ENCODE measurements around the gene MPO. TPM values are rescaled to one million over a fixed set of nuclear protein-coding genes. Genes with fewer than 3 reads are reported as not detected.

MPO gene
- total RNA-seq, 1 experiment from 2014 or later = not detected

DNA sequence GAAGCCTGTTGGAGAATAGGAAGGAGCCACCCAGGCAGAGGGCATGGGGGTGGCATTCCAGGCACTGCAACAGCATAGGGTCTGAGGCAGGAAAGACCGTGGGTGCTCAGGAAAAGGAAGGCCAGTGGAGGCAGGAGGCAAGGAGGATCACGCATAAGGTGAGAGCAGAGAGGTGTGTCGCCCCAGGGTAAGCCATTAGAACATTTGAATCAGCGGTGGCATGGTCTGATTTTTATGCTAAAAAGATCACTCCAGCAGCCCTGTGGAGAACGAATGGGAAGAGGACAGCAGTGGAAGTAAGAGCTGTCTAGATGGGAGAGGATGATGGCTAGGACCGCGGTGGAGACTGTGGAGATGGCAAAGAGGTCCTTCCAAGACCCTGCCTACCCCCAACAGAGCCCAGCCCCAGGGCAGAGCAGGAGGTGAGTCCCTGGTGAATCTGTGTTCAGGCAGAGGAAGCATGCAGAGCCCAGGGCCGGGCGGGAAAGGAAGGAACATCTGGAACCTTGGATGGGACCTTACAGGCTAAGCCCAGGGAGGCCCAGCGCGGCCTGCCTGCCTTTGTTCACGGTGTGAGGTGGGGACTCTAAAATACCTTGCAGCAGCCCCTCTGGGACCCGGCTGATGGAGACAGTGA lies 34.5 kb downstream of the MPO start (continued):
- TF ChIP-seq ZNF317 (CRISPR knock-in tag; IDR thresholded peaks at IDR 0.05; ENCODE audit: borderline replicate concordance, low read depth) (no peak), ESRRA (CRISPR knock-in tag; IDR thresholded peaks at IDR 0.05; ENCODE audit: borderline replicate concordance) (no peak), NR1H2 (CRISPR knock-in tag; IDR thresholded peaks at IDR 0.05) (no peak), ZNF512 (CRISPR knock-in tag; IDR thresholded peaks at IDR 0.05; ENCODE audit: borderline replicate concordance) (no peak)
- TF ChIP-seq, protein P1, sequence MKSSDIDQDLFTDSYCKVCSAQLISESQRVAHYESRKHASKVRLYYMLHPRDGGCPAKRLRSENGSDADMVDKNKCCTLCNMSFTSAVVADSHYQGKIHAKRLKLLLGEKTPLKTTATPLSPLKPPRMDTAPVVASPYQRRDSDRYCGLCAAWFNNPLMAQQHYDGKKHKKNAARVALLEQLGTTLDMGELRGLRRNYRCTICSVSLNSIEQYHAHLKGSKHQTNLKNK (CRISPR knock-in tag; IDR thresholded peaks at IDR 0.05) = no peak
- TF ChIP-seq, protein P2, sequence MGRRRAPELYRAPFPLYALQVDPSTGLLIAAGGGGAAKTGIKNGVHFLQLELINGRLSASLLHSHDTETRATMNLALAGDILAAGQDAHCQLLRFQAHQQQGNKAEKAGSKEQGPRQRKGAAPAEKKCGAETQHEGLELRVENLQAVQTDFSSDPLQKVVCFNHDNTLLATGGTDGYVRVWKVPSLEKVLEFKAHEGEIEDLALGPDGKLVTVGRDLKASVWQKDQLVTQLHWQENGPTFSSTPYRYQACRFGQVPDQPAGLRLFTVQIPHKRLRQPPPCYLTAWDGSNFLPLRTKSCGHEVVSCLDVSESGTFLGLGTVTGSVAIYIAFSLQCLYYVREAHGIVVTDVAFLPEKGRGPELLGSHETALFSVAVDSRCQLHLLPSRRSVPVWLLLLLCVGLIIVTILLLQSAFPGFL (CRISPR knock-in tag; IDR thresholded peaks at IDR 0.05; ENCODE audit: borderline replicate concordance) = no peak

- H3K9me3 Mint-ChIP-seq = peaks cover 7% of the 10 kb centered on the region
- no peak for ATAC-seq
- peaks cover 5% of the 10 kb centered on the region for H3K36me3 Mint-ChIP-seq
- ChIA-PET POLR2A (no interaction called here), CTCF (interaction anchor here (1.0 to 1.2 kb wide), 2 partner anchors 27 to 46 kb away, joined by 3 to 6 read pairs; partner anchors contain the start of gene MKS1)
- no peak for DNase-seq (ENCODE audit: low spot score)
- H3K4me1 Mint-ChIP-seq = peaks cover 11% of the 10 kb centered on the region
- peaks cover 89% of the 10 kb centered on the region for H3K27me3 Mint-ChIP-seq (ENCODE audit: low read depth)
- H3K4me3 Mint-ChIP-seq = no peak overlapping the region
- TF ChIP-seq KAT7 (CRISPR knock-in tag; IDR thresholded peaks at IDR 0.05; ENCODE audit: borderline replicate concordance) (no peak), HMGA2 (CRISPR knock-in tag; IDR thresholded peaks at IDR 0.05) (no peak), ERG (CRISPR knock-in tag; IDR thresholded peaks at IDR 0.05) (no peak), ETV6 (CRISPR knock-in tag; IDR thresholded peaks at IDR 0.05) (no peak), TEAD1 (CRISPR knock-in tag; IDR thresholded peaks at IDR 0.05) (no peak), ZNF138 (CRISPR knock-in tag; conservative IDR thresholded peaks at IDR 0.05) (no peak), ESRRA (CRISPR knock-in tag; IDR thresholded peaks at IDR 0.05; ENCODE audit: borderline replicate concordance) (no peak), JUN (CRISPR knock-in tag; IDR thresholded peaks at IDR 0.05) (no peak), IRF2 (CRISPR knock-in tag; IDR thresholded peaks at IDR 0.05; ENCODE audit: borderline replicate concordance, low read depth) (no peak)
- TF ChIP-seq, protein P3, sequence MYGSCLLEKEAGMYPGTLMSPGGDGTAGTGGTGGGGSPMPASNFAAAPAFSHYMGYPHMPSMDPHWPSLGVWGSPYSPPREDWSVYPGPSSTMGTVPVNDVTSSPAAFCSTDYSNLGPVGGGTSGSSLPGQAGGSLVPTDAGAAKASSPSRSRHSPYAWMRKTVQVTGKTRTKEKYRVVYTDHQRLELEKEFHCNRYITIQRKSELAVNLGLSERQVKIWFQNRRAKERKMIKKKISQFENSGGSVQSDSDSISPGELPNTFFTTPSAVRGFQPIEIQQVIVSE (CRISPR knock-in tag; IDR thresholded peaks at IDR 0.05; ENCODE audit: borderline replicate concordance) = no peak
- no peak overlapping the region for H3K27ac Mint-ChIP-seq
Measured at GRCh38 chr17:58245428-58246103, 35.2 kb downstream of the MPO start.

DNA sequence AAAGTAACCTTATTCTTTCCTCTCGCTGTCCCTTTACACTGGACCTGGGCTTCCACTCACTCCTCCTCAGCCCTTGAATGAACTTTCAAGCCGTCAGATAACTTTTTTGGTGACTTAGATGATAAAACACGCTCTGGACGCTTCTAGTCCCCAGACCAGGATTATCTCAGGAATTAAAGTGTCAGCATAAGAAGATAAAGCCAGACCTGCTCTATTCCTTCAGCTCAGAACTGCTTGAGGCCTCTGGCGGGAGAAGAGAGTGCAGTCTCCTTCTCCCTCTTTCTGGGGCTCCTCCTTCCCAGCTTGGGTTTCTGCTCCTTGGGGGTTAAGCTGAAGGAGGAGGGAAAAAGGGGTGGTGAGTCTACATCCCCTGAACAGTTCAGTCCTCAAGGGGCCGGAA lies 35.8 kb downstream of the MPO start:
- H3K36me3 Mint-ChIP-seq = peaks cover under 1% of the 10 kb centered on the region; the same call in 1 of the 2 replicates
- H3K9me3 Mint-ChIP-seq = peaks cover under 1% of the 10 kb centered on the region
- H3K4me3 Mint-ChIP-seq = no peak overlapping the region
- CTCF ChIA-PET = interaction anchor here (1.0 to 1.2 kb wide), 2 partner anchors 27 to 45 kb away, joined by 3 to 6 read pairs; partner anchors contain the start of gene MKS1
- peaks cover 11% of the 10 kb centered on the region for H3K4me1 Mint-ChIP-seq
- ATAC-seq (no peak), DNase-seq (ENCODE audit: low spot score) (no peak)
- POLR2A ChIA-PET = no interaction called here
- H3K27me3 Mint-ChIP-seq (ENCODE audit: low read depth) = peaks cover 89% of the 10 kb centered on the region
- no peak overlapping the region for H3K27ac Mint-ChIP-seq
- TF ChIP-seq SMAD4 (CRISPR knock-in tag; IDR thresholded peaks at IDR 0.05) = no peak
- TF ChIP-seq ZNF263 (CRISPR knock-in tag; IDR thresholded peaks at IDR 0.05; ENCODE audit: low read depth) = no peak
- TF ChIP-seq, protein P4, sequence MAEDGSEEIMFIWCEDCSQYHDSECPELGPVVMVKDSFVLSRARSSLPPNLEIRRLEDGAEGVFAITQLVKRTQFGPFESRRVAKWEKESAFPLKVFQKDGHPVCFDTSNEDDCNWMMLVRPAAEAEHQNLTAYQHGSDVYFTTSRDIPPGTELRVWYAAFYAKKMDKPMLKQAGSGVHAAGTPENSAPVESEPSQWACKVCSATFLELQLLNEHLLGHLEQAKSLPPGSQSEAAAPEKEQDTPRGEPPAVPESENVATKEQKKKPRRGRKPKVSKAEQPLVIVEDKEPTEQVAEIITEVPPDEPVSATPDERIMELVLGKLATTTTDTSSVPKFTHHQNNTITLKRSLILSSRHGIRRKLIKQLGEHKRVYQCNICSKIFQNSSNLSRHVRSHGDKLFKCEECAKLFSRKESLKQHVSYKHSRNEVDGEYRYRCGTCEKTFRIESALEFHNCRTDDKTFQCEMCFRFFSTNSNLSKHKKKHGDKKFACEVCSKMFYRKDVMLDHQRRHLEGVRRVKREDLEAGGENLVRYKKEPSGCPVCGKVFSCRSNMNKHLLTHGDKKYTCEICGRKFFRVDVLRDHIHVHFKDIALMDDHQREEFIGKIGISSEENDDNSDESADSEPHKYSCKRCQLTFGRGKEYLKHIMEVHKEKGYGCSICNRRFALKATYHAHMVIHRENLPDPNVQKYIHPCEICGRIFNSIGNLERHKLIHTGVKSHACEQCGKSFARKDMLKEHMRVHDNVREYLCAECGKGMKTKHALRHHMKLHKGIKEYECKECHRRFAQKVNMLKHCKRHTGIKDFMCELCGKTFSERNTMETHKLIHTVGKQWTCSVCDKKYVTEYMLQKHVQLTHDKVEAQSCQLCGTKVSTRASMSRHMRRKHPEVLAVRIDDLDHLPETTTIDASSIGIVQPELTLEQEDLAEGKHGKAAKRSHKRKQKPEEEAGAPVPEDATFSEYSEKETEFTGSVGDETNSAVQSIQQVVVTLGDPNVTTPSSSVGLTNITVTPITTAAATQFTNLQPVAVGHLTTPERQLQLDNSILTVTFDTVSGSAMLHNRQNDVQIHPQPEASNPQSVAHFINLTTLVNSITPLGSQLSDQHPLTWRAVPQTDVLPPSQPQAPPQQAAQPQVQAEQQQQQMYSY (CRISPR knock-in tag; IDR thresholded peaks at IDR 0.05) = no peak
- TF ChIP-seq ELF4 (CRISPR knock-in tag; IDR thresholded peaks at IDR 0.05; ENCODE audit: low read depth) = no peak
- TF ChIP-seq ATF3 (CRISPR knock-in tag; conservative IDR thresholded peaks at IDR 0.05) = no peak
- no peak for TF ChIP-seq FOXK1 (CRISPR knock-in tag; IDR thresholded peaks at IDR 0.05)
- TF ChIP-seq ZNF396 (CRISPR knock-in tag; IDR thresholded peaks at IDR 0.05; ENCODE audit: borderline replicate concordance) = no peak
- TF ChIP-seq NFATC4 (CRISPR knock-in tag; IDR thresholded peaks at IDR 0.05) = no peak
- TF ChIP-seq EMX1 (CRISPR knock-in tag; IDR thresholded peaks at IDR 0.05) = no peak
